Measurements from ENCODE around the gene ABCA6. TPM values are rescaled to one million over a fixed set of nuclear protein-coding genes. Genes with fewer than 3 reads are reported as not detected.

Gene ABCA6
- total RNA-seq, 2 donors from 2014 or later = not detected

- DNase-seq = no peak
- Histone ChIP-seq H3K9ac (ENCODE audit: extremely low read depth, low read length, poor library complexity, severe bottlenecking) (no peak overlapping the region), H3K9me3 (ENCODE audit: control insufficient read depth, low read length) (no peaks in the 10 kb centered on the region), H3K27ac (ENCODE audit: low read depth, low read length) (no peak overlapping the region), H3K4me3 (ENCODE audit: low read length) (no peak overlapping the region), H3K27me3 (ENCODE audit: control insufficient read depth, insufficient read depth, low read length, poor library complexity, severe bottlenecking) (no peaks in the 10 kb centered on the region), H3K4me1 (ENCODE audit: control insufficient read depth, insufficient read depth, low read length) (no peaks in the 10 kb centered on the region), H3K36me3 (ENCODE audit: control insufficient read depth, insufficient read depth, low read length) (no peaks in the 10 kb centered on the region)
- H3K27me3 Mint-ChIP-seq (ENCODE audit: insufficient read depth) = no peaks in the 10 kb centered on the region
- no peak overlapping the region for H3K27ac Mint-ChIP-seq
- TF ChIP-seq CTCF (conservative IDR thresholded peaks at IDR 0.05) = no peak
- no peaks in the 10 kb centered on the region for H3K9me3 Mint-ChIP-seq
- H3K4me3 Mint-ChIP-seq = no peak overlapping the region
- H3K36me3 Mint-ChIP-seq (ENCODE audit: low read depth) = no peaks in the 10 kb centered on the region
- H3K4me1 Mint-ChIP-seq = no peaks in the 10 kb centered on the region
These were observed 22.5 kb upstream of the ABCA6 start for GRCh38 chr17:69164206-69164605.

- Histone ChIP-seq H3K9ac (ENCODE audit: extremely low read depth, low read length, poor library complexity, severe bottlenecking) (no peak overlapping the region), H3K9me3 (ENCODE audit: control insufficient read depth, low read length) (no peaks in the 10 kb centered on the region), H3K27ac (ENCODE audit: low read depth, low read length) (no peak overlapping the region), H3K27me3 (ENCODE audit: control insufficient read depth, insufficient read depth, low read length, poor library complexity, severe bottlenecking) (no peaks in the 10 kb centered on the region), H3K4me3 (ENCODE audit: low read length) (no peak overlapping the region), H3K36me3 (ENCODE audit: control insufficient read depth, insufficient read depth, low read length) (no peaks in the 10 kb centered on the region), H3K4me1 (ENCODE audit: control insufficient read depth, insufficient read depth, low read length) (no peaks in the 10 kb centered on the region)
- Mint-ChIP-seq H3K27ac (no peak overlapping the region), H3K4me3 (no peak overlapping the region), H3K27me3 (ENCODE audit: insufficient read depth) (no peaks in the 10 kb centered on the region), H3K4me1 (no peaks in the 10 kb centered on the region), H3K9me3 (no peaks in the 10 kb centered on the region), H3K36me3 (ENCODE audit: low read depth) (no peaks in the 10 kb centered on the region)
- DNase-seq = no peak
- no peak for TF ChIP-seq CTCF (conservative IDR thresholded peaks at IDR 0.05)
These were observed 17.7 kb upstream of the ABCA6 start for GRCh38 chr17:69159418-69159817.

- Histone ChIP-seq H3K27me3 (ENCODE audit: control insufficient read depth, insufficient read depth, low read length, poor library complexity, severe bottlenecking) (no peaks in the 10 kb centered on the region), H3K4me3 (ENCODE audit: low read length) (no peak overlapping the region), H3K27ac (ENCODE audit: low read depth, low read length) (no peak overlapping the region), H3K4me1 (ENCODE audit: control insufficient read depth, insufficient read depth, low read length) (no peaks in the 10 kb centered on the region), H3K9me3 (ENCODE audit: control insufficient read depth, low read length) (no peaks in the 10 kb centered on the region), H3K36me3 (ENCODE audit: control insufficient read depth, insufficient read depth, low read length) (no peaks in the 10 kb centered on the region), H3K9ac (ENCODE audit: extremely low read depth, low read length, poor library complexity, severe bottlenecking) (no peak overlapping the region)
- no peak overlapping the region for H3K4me3 Mint-ChIP-seq
- no peak for TF ChIP-seq CTCF (conservative IDR thresholded peaks at IDR 0.05)
- H3K36me3 Mint-ChIP-seq (ENCODE audit: low read depth) = no peaks in the 10 kb centered on the region
- no peaks in the 10 kb centered on the region for H3K4me1 Mint-ChIP-seq
- no peak overlapping the region for H3K27ac Mint-ChIP-seq
- H3K27me3 Mint-ChIP-seq (ENCODE audit: insufficient read depth) = no peaks in the 10 kb centered on the region
- H3K9me3 Mint-ChIP-seq = peaks cover 8% of the 10 kb centered on the region
- 96% methylated on average over 2 of the region's 2 CpGs; no CpG with 5 or more reads in 1 of the 2 experiments for WGBS, 2 experiments (ENCODE audit: insufficient coverage in 1 of 2, insufficient read length in 1 of 2)
- DNase-seq = no peak
These were observed 12.6 kb upstream of the ABCA6 start for GRCh38 chr17:69154267-69154666.
